ENCODE results near the gene SLC9C2.
"Not testable (repeated sequence)": the region's sequence is repeated elsewhere in the genome, so short reads cannot be mapped to it uniquely, and the experiment has no call there.

SLC9C2 gene

GRCh38 chr1:173529106-173529505 is 73.8 kb downstream of the SLC9C2 start:
- DNase-seq = no peak

GRCh38 chr1:173527151-173527826 is 75.6 kb downstream of the SLC9C2 start:
- DNase-seq = no peak

- DNase-seq = no peak
Observed at GRCh38 chr1:173525926-173526325, 76.9 kb downstream of the SLC9C2 start.

GRCh38 chr1:173523329-173523728 is 79.5 kb downstream of the SLC9C2 start:
- no peak for DNase-seq

- DNase-seq = no peak
Observed at GRCh38 chr1:173520799-173521198, 82.1 kb downstream of the SLC9C2 start.

GRCh38 chr1:173514503-173514902 is 88.4 kb downstream of the SLC9C2 start:
- DNase-seq = not testable (repeated sequence)

- no peak for DNase-seq
Observed at GRCh38 chr1:173509797-173510196, 93.1 kb downstream of the SLC9C2 start.

- no peak for DNase-seq
Observed at GRCh38 chr1:173508541-173508940, 94.3 kb downstream of the SLC9C2 start.

GRCh38 chr1:173507847-173508209 is 95.0 kb downstream of the SLC9C2 start:
- no peak for DNase-seq

GRCh38 chr1:173507205-173507846 is 95.5 kb downstream of the SLC9C2 start:
- DNase-seq = no peak

- no peak for DNase-seq
Observed at GRCh38 chr1:173506437-173506836, 96.4 kb downstream of the SLC9C2 start.

- no peak for DNase-seq
Observed at GRCh38 chr1:173505391-173505790, 97.5 kb downstream of the SLC9C2 start.

- no peak for DNase-seq
Observed at GRCh38 chr1:173504268-173504667, 98.6 kb downstream of the SLC9C2 start.

- DNase-seq = no peak
Observed at GRCh38 chr1:173503391-173503790, 99.5 kb downstream of the SLC9C2 start.

GRCh38 chr1:173502104-173502503 is 100.8 kb downstream of the SLC9C2 start:
- no peak for DNase-seq

- no peak for DNase-seq
Observed at GRCh38 chr1:173499729-173500128, 103.1 kb downstream of the SLC9C2 start.

GRCh38 chr1:173496757-173497320 is 106.0 kb downstream of the SLC9C2 start:
- no peak for DNase-seq

GRCh38 chr1:173495609-173496267 is 107.1 kb downstream of the SLC9C2 start:
- no peak for DNase-seq

- not testable (repeated sequence) for DNase-seq
Observed at GRCh38 chr1:173493125-173493524, 109.7 kb downstream of the SLC9C2 start.

- no peak for DNase-seq
Observed at GRCh38 chr1:173491508-173491907, 111.4 kb downstream of the SLC9C2 start.

- no peak for DNase-seq
Observed at GRCh38 chr1:173489929-173490328, 112.9 kb downstream of the SLC9C2 start.

GRCh38 chr1:173489149-173489600 is 113.7 kb downstream of the SLC9C2 start:
- DNase-seq = no peak

GRCh38 chr1:173488001-173488400 is 114.9 kb downstream of the SLC9C2 start:
- no peak for DNase-seq

GRCh38 chr1:173485401-173485800 is 117.5 kb downstream of the SLC9C2 start:
- no peak for DNase-seq

All from CD4-positive, alpha-beta T cell treated with Interferon gamma for 1 hour (primary cell).